ENCODE data around the gene ARID1B. TPM values are rescaled to one million over a fixed set of nuclear protein-coding genes. Genes with fewer than 3 reads are reported as not detected.

Gene ARID1B
- total RNA-seq, 1 donor from 2014 or later: 47.3 TPM

DNA sequence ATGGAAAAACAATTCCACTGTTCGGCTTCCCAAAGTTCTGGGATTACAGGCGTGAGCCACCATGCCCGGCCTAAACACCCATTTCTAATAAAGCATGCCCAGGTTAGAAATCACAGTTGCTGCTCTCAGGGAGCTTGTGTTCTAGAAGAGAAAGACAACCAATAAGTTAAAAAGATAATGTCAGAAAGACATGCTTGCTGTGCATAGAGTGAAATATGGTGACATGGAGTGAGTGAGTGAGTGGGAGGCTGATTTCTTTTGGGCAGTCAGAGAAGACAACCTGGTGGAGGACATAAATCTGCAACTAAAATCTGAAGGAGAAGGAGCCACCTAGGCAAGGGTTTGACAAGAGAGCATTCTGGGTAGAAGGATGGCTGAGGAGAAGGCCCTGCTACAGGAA, 222.6 kb downstream of the ARID1B start:
- H3K4me3 ChIP-seq (ENCODE audit: low read depth, low read length): no peak overlapping the region
- TF ChIP-seq, protein P1, sequence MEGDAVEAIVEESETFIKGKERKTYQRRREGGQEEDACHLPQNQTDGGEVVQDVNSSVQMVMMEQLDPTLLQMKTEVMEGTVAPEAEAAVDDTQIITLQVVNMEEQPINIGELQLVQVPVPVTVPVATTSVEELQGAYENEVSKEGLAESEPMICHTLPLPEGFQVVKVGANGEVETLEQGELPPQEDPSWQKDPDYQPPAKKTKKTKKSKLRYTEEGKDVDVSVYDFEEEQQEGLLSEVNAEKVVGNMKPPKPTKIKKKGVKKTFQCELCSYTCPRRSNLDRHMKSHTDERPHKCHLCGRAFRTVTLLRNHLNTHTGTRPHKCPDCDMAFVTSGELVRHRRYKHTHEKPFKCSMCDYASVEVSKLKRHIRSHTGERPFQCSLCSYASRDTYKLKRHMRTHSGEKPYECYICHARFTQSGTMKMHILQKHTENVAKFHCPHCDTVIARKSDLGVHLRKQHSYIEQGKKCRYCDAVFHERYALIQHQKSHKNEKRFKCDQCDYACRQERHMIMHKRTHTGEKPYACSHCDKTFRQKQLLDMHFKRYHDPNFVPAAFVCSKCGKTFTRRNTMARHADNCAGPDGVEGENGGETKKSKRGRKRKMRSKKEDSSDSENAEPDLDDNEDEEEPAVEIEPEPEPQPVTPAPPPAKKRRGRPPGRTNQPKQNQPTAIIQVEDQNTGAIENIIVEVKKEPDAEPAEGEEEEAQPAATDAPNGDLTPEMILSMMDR (IDR thresholded peaks at IDR 0.05; ENCODE audit: insufficient read depth, low read length, poor library complexity, severe bottlenecking): no peak
- no peaks in the 10 kb centered on the region for H3K36me3 ChIP-seq (ENCODE audit: control insufficient read depth, insufficient read depth, low read length)
- no peak for DNase-seq (ENCODE audit: low read depth)
- no peaks in the 10 kb centered on the region for H3K27me3 ChIP-seq (ENCODE audit: control insufficient read depth, insufficient read depth, low read length)

DNA sequence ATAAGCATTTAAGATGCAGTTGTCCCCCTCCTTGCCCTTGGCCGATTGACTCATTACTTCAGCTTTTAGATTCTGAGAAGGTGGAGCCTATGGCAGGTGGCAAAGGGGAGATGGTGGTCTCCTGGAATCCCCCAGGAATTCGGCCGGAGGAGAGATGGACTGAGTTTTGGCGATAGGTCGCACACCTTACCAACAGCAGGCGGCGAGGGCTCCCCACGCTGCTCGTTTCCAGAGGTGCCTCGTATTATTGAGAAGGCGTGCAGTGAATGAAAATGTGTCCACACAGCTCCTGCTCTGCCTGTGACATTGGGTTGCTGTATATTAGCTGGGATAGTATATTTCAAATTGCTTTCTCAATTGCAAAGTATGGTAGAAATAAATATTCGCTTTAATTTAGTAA, 224.5 kb downstream of the ARID1B start:
- Histone ChIP-seq H3K4me3 (ENCODE audit: low read depth, low read length) (no peak overlapping the region), H3K27me3 (ENCODE audit: control insufficient read depth, insufficient read depth, low read length) (no peaks in the 10 kb centered on the region), H3K36me3 (ENCODE audit: control insufficient read depth, insufficient read depth, low read length) (no peaks in the 10 kb centered on the region)
- TF ChIP-seq, protein P1 (IDR thresholded peaks at IDR 0.05; ENCODE audit: insufficient read depth, low read length, poor library complexity, severe bottlenecking): no peak
- no peak for DNase-seq (ENCODE audit: low read depth)

DNA sequence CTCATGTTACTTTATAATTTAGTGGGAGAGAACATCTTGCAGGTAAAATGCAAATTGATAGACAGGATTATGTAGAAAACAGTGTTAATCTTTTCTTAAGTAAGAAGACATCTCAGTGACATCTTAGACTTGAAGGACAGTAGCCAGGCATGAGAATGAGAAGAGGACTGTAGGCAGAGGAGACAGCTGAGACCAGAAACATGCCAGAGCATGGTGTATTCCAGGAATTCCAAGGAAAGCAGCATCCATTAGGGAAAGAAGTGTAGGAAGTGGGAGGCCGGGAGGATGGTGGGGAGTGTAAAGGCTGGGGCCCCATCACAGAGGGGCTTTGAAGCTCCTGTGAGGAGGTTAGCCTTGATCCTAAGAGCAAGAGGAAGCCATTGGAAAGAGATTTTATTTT, 225.6 kb downstream of the ARID1B start:
- no peak overlapping the region for H3K4me3 ChIP-seq (ENCODE audit: low read depth, low read length)
- TF ChIP-seq, protein P1 (IDR thresholded peaks at IDR 0.05; ENCODE audit: insufficient read depth, low read length, poor library complexity, severe bottlenecking): no peak
- DNase-seq (ENCODE audit: low read depth): no peak

GRCh38 chr6:157005940-157006339, 228.8 kb downstream of the ARID1B start:
- Histone ChIP-seq H3K4me3 (ENCODE audit: low read depth, low read length) (no peak overlapping the region), H3K27me3 (ENCODE audit: control insufficient read depth, insufficient read depth, low read length) (no peaks in the 10 kb centered on the region), H3K36me3 (ENCODE audit: control insufficient read depth, insufficient read depth, low read length) (no peaks in the 10 kb centered on the region)
- no peak for DNase-seq (ENCODE audit: low read depth)
- TF ChIP-seq, protein P1 (IDR thresholded peaks at IDR 0.05; ENCODE audit: insufficient read depth, low read length, poor library complexity, severe bottlenecking): no peak

More for the DNA sequence above, 225.6 kb downstream of the ARID1B start:
- H3K36me3 ChIP-seq (ENCODE audit: control insufficient read depth, insufficient read depth, low read length): no peaks in the 10 kb centered on the region
- H3K27me3 ChIP-seq (ENCODE audit: control insufficient read depth, insufficient read depth, low read length): no peaks in the 10 kb centered on the region

DNA sequence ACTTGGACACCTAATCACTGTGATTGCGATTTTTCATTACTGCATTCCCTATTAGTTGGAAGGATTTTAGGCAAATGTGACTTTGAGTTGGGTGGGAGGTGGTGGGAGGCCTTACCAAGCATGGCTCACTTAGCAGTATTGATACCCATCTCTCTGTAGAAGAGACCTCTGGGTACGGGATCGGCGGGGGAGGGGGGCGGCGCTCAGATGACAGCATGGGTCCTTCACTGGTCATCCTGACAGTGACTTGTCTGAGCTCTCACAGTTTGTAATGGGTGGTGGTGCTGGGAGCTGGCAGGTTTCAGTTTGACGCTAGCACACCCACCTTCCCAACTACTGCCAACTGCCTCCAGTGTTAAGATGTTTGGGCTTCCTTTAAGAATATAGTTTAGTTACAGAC, 231.4 kb downstream of the ARID1B start:
- no peak for DNase-seq (ENCODE audit: low read depth)
- TF ChIP-seq, protein P1 (IDR thresholded peaks at IDR 0.05; ENCODE audit: insufficient read depth, low read length, poor library complexity, severe bottlenecking): no peak
- Histone ChIP-seq H3K4me3 (ENCODE audit: low read depth, low read length) (no peak overlapping the region), H3K36me3 (ENCODE audit: control insufficient read depth, insufficient read depth, low read length) (no peaks in the 10 kb centered on the region), H3K27me3 (ENCODE audit: control insufficient read depth, insufficient read depth, low read length) (no peaks in the 10 kb centered on the region)

GRCh38 chr6:157012355-157012754, 235.2 kb downstream of the ARID1B start:
- no peaks in the 10 kb centered on the region for H3K36me3 ChIP-seq (ENCODE audit: control insufficient read depth, insufficient read depth, low read length)
- no peak overlapping the region for H3K4me3 ChIP-seq (ENCODE audit: low read depth, low read length)
- TF ChIP-seq, protein P1 (IDR thresholded peaks at IDR 0.05; ENCODE audit: insufficient read depth, low read length, poor library complexity, severe bottlenecking): no peak
- no peaks in the 10 kb centered on the region for H3K27me3 ChIP-seq (ENCODE audit: control insufficient read depth, insufficient read depth, low read length)
- no peak for DNase-seq (ENCODE audit: low read depth)
